Panc1 (cell line): ENCODE measurements around the gene PRUNE2. TPM values are rescaled to one million over a fixed set of nuclear protein-coding genes. Genes with fewer than 3 reads are reported as not detected.
A peak's percentile ranks its signal among the peaks of the same experiment; 100 is the strongest.

Experiments used
- ATAC-seq: fragments of 200-7000 bp; cut with Tn5 transposase; 2 replicates; pipeline ENCODE4 v1.9.1; 2020; ENCODE audit warnings: mild to moderate bottlenecking, moderate library complexity
- BruUV-seq: library from RNA; stranded (reverse); fragments of 400-500 nt; replicated peaks from 2 replicates; lab custom pipeline; 2021; lab: Mats Ljungman, UMichigan
- CTCF ChIA-PET: fragments of 300-600 bp; sonication (Branson Sonifier 250); formaldehyde crosslinking; loops from one replicate; lab custom pipeline; 2022; ENCODE audit warnings: antibody characterized with exemption; lab: Charles Lee
- POLR2A ChIA-PET: fragments of 300-600 bp; sonication (Branson Sonifier 250); formaldehyde crosslinking; loops from one replicate; lab custom pipeline; 2022; ENCODE audit warnings: antibody characterized with exemption; lab: Charles Lee
- DNase-seq: peaks from one replicate; pipeline ENCODE4 v3.0.0-alpha.2; 2010; ENCODE audit warnings: low read depth, low spot score
- H3K27ac ChIP-seq: 2 replicates; pipeline ENCODE4 v1.5.1; 2011; ENCODE audit warnings: mild to moderate bottlenecking, low read length, inconsistent platforms
- H3K27me3 ChIP-seq: fragments of 200-500 bp; sonication (Bioruptor generic); 2 replicates; pipeline ENCODE4 v1.6.0; 2014; ENCODE audit warnings: low read length, inconsistent platforms; ENCODE audit not compliant: control insufficient read depth, insufficient read depth
- H3K36me3 ChIP-seq: fragments of 200-500 bp; sonication (Bioruptor generic); 2 replicates; pipeline ENCODE4 v1.5.1; 2014; ENCODE audit warnings: inconsistent platforms, mild to moderate bottlenecking, low read length, moderate library complexity; ENCODE audit not compliant: control insufficient read depth, insufficient read depth
- H3K4me1 ChIP-seq: 2 replicates; pipeline ENCODE4 v1.5.1; 2011; ENCODE audit warnings: inconsistent platforms, mild to moderate bottlenecking, low read length, moderate library complexity; ENCODE audit not compliant: control insufficient read depth, insufficient read depth
- H3K4me3 ChIP-seq, 2 experiments: 2 replicates each; pipeline ENCODE4 v1.5.1; 2011 to 2012; ENCODE audit warnings: low read depth in 2 of 2, low read length in 2 of 2, mild to moderate bottlenecking in 2 of 2, inconsistent platforms in 1 of 2, moderate library complexity in 1 of 2
- H3K9me3 ChIP-seq: fragments of 200-500 bp; sonication (Bioruptor generic); 2 replicates; pipeline ENCODE4 v1.5.1; 2014; ENCODE audit warnings: low read depth, mild to moderate bottlenecking, inconsistent platforms, low read length, moderate library complexity; ENCODE audit not compliant: control insufficient read depth, insufficient read depth
- POLR2AphosphoS5 ChIP-seq: IDR thresholded peaks from 2 replicates; pipeline ENCODE4 v1.6.1; 2012; ENCODE audit warnings: mild to moderate bottlenecking, low read depth, low read length, moderate library complexity
- SIN3A ChIP-seq: IDR thresholded peaks from 2 replicates; pipeline ENCODE4 v1.6.1; 2012; ENCODE audit warnings: low read depth, mild to moderate bottlenecking, low read length, moderate library complexity, borderline replicate concordance; ENCODE audit not compliant: insufficient read depth
- TCF7L2 ChIP-seq: IDR thresholded peaks from 2 replicates; pipeline ENCODE4 v1.6.1; 2011; ENCODE audit warnings: mild to moderate bottlenecking, low read depth, low read length, inconsistent platforms
- in situ Hi-C: cut with HindIII; loops from 2 replicates; pipeline ENCODE4 v1.10.0; 2016; ENCODE audit warnings: low sequenced_read_pairs, low pct_unique_long_range_greater_than_20kb
- intact Hi-C: fragments of 100-400 bp; cut with micrococcal nuclease; formaldehyde crosslinking; loops from one replicate; pipeline ENCODE4 v1.10.0; 2022; ENCODE audit not compliant: unreplicated experiment
- total RNA-seq: library from RNA; stranded (reverse); gene quantifications from one replicate; pipeline ENCODE4 v1.2.1, GENCODE V29; 2021; ENCODE audit not compliant: unreplicated experiment
- TF ChIP-seq, protein P1 (sequence below), 2 experiments: IDR thresholded peaks; 2 replicates each; pipeline ENCODE4 v1.6.1; 2011 to 2012; ENCODE audit warnings: low read depth in 2 of 2, control low read depth in 1 of 2, low read length in 1 of 2, mild to moderate bottlenecking in 1 of 2, moderate library complexity in 1 of 2; ENCODE audit not compliant: insufficient read depth in 1 of 2
- TF ChIP-seq, protein P2 (sequence below): fragments of 450-650 bp; IDR thresholded peaks from 2 replicates; pipeline ENCODE4 v1.5.1; 2017; ENCODE audit warnings: mild to moderate bottlenecking

PRUNE2 gene
- total RNA-seq, 1 experiment from 2014 or later, result 0.18 TPM

DNA sequence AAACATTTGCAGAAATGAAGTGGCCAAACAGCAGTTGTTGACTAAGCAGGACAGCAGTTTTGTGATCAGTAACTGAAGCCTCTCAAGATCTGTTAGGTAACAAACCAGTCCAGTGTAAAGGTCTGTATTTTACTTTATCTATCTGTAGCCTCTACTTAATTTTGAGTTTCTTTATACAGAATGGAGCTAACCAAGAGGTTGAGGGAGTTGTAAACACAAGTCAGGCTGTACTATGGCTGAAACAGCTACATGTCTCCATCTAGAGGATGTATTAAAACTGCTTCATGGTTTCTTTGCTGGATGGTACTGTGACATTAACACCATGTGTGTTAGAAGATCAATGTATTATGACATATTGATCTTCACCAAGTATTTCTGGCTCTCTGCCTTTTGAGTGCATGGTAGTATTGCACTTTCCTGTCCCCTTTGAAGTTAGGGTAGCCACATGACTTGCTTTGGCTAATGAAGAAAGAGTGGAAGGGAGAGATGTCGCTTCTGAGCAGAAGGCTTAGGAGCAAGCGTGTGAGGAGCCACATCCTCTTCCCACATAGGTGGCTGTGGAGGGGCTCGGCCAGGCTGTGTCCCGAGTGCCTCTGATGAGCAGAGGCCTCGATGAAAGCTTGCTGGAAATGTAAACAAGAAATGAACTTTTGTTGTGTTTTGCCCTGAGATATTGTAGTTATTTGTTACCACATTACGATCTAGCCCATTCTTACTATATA lies 247.2 kb downstream of the PRUNE2 start:
- peak; percentile 82 for ATAC-seq
- in situ Hi-C loops, result no loop called here
- Histone ChIP-seq H3K9me3 (no peaks in the 10 kb centered on the region), H3K36me3 (no peaks in the 10 kb centered on the region), H3K4me1 (no peaks in the 10 kb centered on the region), H3K27ac (no peak overlapping the region), H3K27me3 (no peaks in the 10 kb centered on the region; the same call in 1 of the 2 replicates), H3K4me3 (no peak overlapping the region)
- intact Hi-C loops, result loop anchor here (1.0 kb wide), 1 partner anchor 210 kb away; no protein-coding TSS in a partner anchor
- ChIA-PET POLR2A (no interaction called here), CTCF (interaction anchor here (0.6 kb wide), 1 partner anchor 209 kb away, joined by 5 read pairs; no protein-coding TSS in a partner anchor)
- no peak for TF ChIP-seq SIN3A
- TF ChIP-seq, protein P1, sequence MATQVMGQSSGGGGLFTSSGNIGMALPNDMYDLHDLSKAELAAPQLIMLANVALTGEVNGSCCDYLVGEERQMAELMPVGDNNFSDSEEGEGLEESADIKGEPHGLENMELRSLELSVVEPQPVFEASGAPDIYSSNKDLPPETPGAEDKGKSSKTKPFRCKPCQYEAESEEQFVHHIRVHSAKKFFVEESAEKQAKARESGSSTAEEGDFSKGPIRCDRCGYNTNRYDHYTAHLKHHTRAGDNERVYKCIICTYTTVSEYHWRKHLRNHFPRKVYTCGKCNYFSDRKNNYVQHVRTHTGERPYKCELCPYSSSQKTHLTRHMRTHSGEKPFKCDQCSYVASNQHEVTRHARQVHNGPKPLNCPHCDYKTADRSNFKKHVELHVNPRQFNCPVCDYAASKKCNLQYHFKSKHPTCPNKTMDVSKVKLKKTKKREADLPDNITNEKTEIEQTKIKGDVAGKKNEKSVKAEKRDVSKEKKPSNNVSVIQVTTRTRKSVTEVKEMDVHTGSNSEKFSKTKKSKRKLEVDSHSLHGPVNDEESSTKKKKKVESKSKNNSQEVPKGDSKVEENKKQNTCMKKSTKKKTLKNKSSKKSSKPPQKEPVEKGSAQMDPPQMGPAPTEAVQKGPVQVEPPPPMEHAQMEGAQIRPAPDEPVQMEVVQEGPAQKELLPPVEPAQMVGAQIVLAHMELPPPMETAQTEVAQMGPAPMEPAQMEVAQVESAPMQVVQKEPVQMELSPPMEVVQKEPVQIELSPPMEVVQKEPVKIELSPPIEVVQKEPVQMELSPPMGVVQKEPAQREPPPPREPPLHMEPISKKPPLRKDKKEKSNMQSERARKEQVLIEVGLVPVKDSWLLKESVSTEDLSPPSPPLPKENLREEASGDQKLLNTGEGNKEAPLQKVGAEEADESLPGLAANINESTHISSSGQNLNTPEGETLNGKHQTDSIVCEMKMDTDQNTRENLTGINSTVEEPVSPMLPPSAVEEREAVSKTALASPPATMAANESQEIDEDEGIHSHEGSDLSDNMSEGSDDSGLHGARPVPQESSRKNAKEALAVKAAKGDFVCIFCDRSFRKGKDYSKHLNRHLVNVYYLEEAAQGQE (IDR thresholded peaks at IDR 0.05; ENCODE audit: insufficient read depth in 1 of 2, low read depth in 2 of 2, low read length in 1 of 2), result no peak
- TF ChIP-seq, protein P2, sequence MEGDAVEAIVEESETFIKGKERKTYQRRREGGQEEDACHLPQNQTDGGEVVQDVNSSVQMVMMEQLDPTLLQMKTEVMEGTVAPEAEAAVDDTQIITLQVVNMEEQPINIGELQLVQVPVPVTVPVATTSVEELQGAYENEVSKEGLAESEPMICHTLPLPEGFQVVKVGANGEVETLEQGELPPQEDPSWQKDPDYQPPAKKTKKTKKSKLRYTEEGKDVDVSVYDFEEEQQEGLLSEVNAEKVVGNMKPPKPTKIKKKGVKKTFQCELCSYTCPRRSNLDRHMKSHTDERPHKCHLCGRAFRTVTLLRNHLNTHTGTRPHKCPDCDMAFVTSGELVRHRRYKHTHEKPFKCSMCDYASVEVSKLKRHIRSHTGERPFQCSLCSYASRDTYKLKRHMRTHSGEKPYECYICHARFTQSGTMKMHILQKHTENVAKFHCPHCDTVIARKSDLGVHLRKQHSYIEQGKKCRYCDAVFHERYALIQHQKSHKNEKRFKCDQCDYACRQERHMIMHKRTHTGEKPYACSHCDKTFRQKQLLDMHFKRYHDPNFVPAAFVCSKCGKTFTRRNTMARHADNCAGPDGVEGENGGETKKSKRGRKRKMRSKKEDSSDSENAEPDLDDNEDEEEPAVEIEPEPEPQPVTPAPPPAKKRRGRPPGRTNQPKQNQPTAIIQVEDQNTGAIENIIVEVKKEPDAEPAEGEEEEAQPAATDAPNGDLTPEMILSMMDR, result peak; percentile 50; the same call in 1 of the 2 replicates
- BruUV-seq, result no TSS peak
- DNase-seq, result no peak

DNA sequence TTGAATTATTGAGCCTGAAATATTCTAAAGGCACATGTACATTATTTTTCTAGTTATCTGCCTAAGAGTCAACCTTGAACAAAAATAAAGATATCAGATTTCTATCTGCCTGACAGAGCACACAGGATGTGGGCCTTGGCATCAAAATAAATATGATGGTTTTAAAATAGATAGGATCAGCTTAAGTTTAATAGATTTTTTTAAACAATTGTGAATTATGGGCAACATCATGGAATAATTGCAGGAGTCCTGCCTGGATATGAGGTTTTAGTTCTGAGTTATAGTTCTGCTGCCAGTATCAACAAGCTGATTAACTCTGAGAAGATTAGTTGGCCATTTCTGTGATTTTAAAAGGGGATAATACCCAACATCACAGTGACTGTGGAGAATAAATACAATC lies 248.6 kb downstream of the PRUNE2 start:
- no peak overlapping the region for H3K27ac ChIP-seq
- no peaks in the 10 kb centered on the region for H3K9me3 ChIP-seq
- POLR2A ChIA-PET, result no interaction called here
- H3K4me1 ChIP-seq, result no peaks in the 10 kb centered on the region
- in situ Hi-C loops, result no loop called here
- H3K36me3 ChIP-seq, result no peaks in the 10 kb centered on the region
- TF ChIP-seq, protein P1 (IDR thresholded peaks at IDR 0.05; ENCODE audit: insufficient read depth in 1 of 2, low read depth in 2 of 2, low read length in 1 of 2), result no peak
- TF ChIP-seq POLR2AphosphoS5 (no peak), TCF7L2 (no peak), SIN3A (no peak)
- TF ChIP-seq, protein P2, result no peak
- no peaks in the 10 kb centered on the region for H3K27me3 ChIP-seq
- no peak overlapping the region for H3K4me3 ChIP-seq
- no TSS peak for BruUV-seq
- intact Hi-C loops, result no loop called here
- ATAC-seq (no peak), DNase-seq (no peak)
- CTCF ChIA-PET, result no interaction called here
